OCI-LY7 (cell line): ENCODE measurements around the gene RAP1B. TPM values are rescaled to one million over a fixed set of nuclear protein-coding genes. Genes with fewer than 3 reads are reported as not detected.

ENCODE experiments used
- BruUV-seq: library from RNA; stranded (reverse); fragments of 400-500 nt; replicated peaks from 2 replicates; lab custom pipeline; 2021; lab: Mats Ljungman, UMichigan
- CTCF ChIA-PET: fragments of 300-600 bp; sonication (Branson Sonifier 250); formaldehyde crosslinking; loops from one replicate; lab custom pipeline; 2022; ENCODE audit warnings: antibody characterized with exemption; ENCODE audit not compliant: unreplicated experiment; lab: Charles Lee
- POLR2A ChIA-PET: fragments of 300-600 bp; sonication (Branson Sonifier 250); formaldehyde crosslinking; loops from one replicate; lab custom pipeline; 2022; ENCODE audit warnings: antibody characterized with exemption; lab: Charles Lee
- DNase-seq: peaks from one replicate; pipeline ENCODE4 v3.0.0-alpha.2; 2015; ENCODE audit warnings: low spot score
- H2AFZ ChIP-seq: fragments of 200-600 bp; sonication (generic), shearing (Covaris generic); 2 replicates; pipeline ENCODE4 v1.6.1; 2014; ENCODE audit warnings: mild to moderate bottlenecking, antibody characterized with exemption, low read length, moderate library complexity
- H3K27ac ChIP-seq: fragments of 200-600 bp; sonication (generic); 2 replicates; pipeline ENCODE4 v1.5.1; 2014; ENCODE audit warnings: mixed run types, low read depth, mild to moderate bottlenecking, moderate library complexity, low read length, inconsistent platforms; ENCODE audit not compliant: poor library complexity, severe bottlenecking
- H3K36me3 ChIP-seq: fragments of 200-600 bp; sonication (generic); 2 replicates; pipeline ENCODE4 v1.6.1; 2014; ENCODE audit warnings: mild to moderate bottlenecking, antibody characterized with exemption, low read length, moderate library complexity, mixed read lengths; ENCODE audit not compliant: insufficient read depth
- H3K4me1 ChIP-seq: fragments of 200-600 bp; sonication (generic); 2 replicates; pipeline ENCODE4 v1.5.1; 2014; ENCODE audit warnings: mild to moderate bottlenecking, low read length; ENCODE audit not compliant: insufficient read depth, poor library complexity, severe bottlenecking
- H3K4me2 ChIP-seq: fragments of 200-600 bp; sonication (generic); 2 replicates; pipeline ENCODE4 v1.6.1; 2014; ENCODE audit warnings: mild to moderate bottlenecking, low read length
- H3K4me3 ChIP-seq: fragments of 200-600 bp; sonication (generic); 2 replicates; pipeline ENCODE4 v1.5.1; 2014; ENCODE audit warnings: mild to moderate bottlenecking, low read depth, low read length; ENCODE audit not compliant: poor library complexity, severe bottlenecking
- H3K79me2 ChIP-seq: fragments of 200-600 bp; sonication (generic); 2 replicates; pipeline ENCODE4 v1.6.1; 2016; ENCODE audit warnings: low read depth, mild to moderate bottlenecking, low read length, moderate library complexity, mixed read lengths; ENCODE audit not compliant: insufficient read depth
- H3K9me2 ChIP-seq: fragments of 200-600 bp; sonication (generic); 2 replicates; pipeline ENCODE4 v1.6.1; 2016; ENCODE audit warnings: mild to moderate bottlenecking, low read length, mixed read lengths; ENCODE audit not compliant: insufficient read depth
- H3K9me3 ChIP-seq: fragments of 200-600 bp; sonication (generic); 2 replicates; pipeline ENCODE4 v1.6.1; 2014; ENCODE audit warnings: mild to moderate bottlenecking, mixed run types, low read length, mixed read lengths
- H4K20me1 ChIP-seq: fragments of 200-600 bp; sonication (generic); 2 replicates; pipeline ENCODE4 v1.6.1; 2014; ENCODE audit warnings: mild to moderate bottlenecking, antibody characterized with exemption, low read length, moderate library complexity, mixed read lengths; ENCODE audit not compliant: insufficient read depth
- EZH2phosphoT487 ChIP-seq: fragments of 200-600 bp; sonication (generic); IDR thresholded peaks from 2 replicates; pipeline ENCODE4 v1.6.1; 2018; ENCODE audit warnings: low read depth, borderline replicate concordance, mild to moderate bottlenecking, mixed run types, antibody characterized with exemption, low read length, moderate library complexity, mixed read lengths
- intact Hi-C: fragments of 100-400 bp; cut with micrococcal nuclease; formaldehyde crosslinking; loops from one replicate; pipeline ENCODE4 v1.10.0; 2022; ENCODE audit not compliant: unreplicated experiment
- total RNA-seq, 2 experiments: library from RNA; depleted of rRNA in 1 of 2; stranded (reverse); fragments of >200 nt in 1 of 2; shearing (Covaris generic) in 1 of 2; gene quantifications; 2 replicates each; pipeline ENCODE4 v1.2.3, GENCODE V29; 2014 to 2022
- TF ChIP-seq, protein P1 (sequence below): fragments of 200-600 bp; sonication (generic); conservative IDR thresholded peaks from 2 replicates; pipeline ENCODE4 v1.5.1; 2014; ENCODE audit warnings: mild to moderate bottlenecking, antibody characterized with exemption, low read length, moderate library complexity, mixed read lengths

The RAP1B gene
- total RNA-seq, 2 experiments from 2014 or later: 100 to 166 TPM

DNA sequence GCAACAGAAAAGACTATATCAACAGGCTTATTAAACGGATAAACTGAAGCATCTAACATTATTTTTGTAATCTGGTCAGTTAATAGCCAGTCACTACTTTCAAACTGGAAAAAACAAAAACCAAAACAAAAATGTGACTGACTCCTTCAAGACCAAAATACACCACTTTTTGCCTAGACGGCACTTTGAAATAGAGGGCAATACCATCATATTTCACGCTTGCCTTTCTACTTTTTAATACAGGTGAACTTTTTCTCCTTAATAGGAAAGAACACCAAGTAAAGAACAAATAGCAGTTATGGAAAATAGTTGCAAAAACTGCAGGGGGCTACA, 75.5 kb downstream of the RAP1B start:
- peaks cover 41% of the 10 kb centered on the region for H3K79me2 ChIP-seq
- DNase-seq: no peak
- H3K4me1 ChIP-seq: peaks cover 21% of the 10 kb centered on the region
- POLR2A ChIA-PET: interaction anchor here (0.6 to 1.3 kb wide), 2 partner anchors 73 to 508 kb away, joined by 3 to 4 read pairs; no protein-coding TSS in a partner anchor
- no peaks in the 10 kb centered on the region for H3K9me2 ChIP-seq
- TSS peak; percentile 88 for BruUV-seq
- TF ChIP-seq, protein P1, sequence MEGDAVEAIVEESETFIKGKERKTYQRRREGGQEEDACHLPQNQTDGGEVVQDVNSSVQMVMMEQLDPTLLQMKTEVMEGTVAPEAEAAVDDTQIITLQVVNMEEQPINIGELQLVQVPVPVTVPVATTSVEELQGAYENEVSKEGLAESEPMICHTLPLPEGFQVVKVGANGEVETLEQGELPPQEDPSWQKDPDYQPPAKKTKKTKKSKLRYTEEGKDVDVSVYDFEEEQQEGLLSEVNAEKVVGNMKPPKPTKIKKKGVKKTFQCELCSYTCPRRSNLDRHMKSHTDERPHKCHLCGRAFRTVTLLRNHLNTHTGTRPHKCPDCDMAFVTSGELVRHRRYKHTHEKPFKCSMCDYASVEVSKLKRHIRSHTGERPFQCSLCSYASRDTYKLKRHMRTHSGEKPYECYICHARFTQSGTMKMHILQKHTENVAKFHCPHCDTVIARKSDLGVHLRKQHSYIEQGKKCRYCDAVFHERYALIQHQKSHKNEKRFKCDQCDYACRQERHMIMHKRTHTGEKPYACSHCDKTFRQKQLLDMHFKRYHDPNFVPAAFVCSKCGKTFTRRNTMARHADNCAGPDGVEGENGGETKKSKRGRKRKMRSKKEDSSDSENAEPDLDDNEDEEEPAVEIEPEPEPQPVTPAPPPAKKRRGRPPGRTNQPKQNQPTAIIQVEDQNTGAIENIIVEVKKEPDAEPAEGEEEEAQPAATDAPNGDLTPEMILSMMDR: no peak
- TF ChIP-seq EZH2phosphoT487: no peak
- peak overlapping the region; percentile 34 for H3K27ac ChIP-seq
- CTCF ChIA-PET: no interaction called here
- no peaks in the 10 kb centered on the region for H3K9me3 ChIP-seq
- H3K4me3 ChIP-seq: peak overlapping the region; percentile 98
- peaks cover 31% of the 10 kb centered on the region for H3K36me3 ChIP-seq
- peaks cover 13% of the 10 kb centered on the region; the same call in 1 of the 2 replicates for H4K20me1 ChIP-seq
- peak overlapping the region; percentile 94 for H2AFZ ChIP-seq
- H3K4me2 ChIP-seq: peak overlapping the region; percentile 84
- intact Hi-C loops: loop anchor here (2.0 to 10.0 kb wide), 4 partner anchors 75 to 351 kb away; partner anchors contain the start of genes MDM1, MDM2 and RAP1B

DNA sequence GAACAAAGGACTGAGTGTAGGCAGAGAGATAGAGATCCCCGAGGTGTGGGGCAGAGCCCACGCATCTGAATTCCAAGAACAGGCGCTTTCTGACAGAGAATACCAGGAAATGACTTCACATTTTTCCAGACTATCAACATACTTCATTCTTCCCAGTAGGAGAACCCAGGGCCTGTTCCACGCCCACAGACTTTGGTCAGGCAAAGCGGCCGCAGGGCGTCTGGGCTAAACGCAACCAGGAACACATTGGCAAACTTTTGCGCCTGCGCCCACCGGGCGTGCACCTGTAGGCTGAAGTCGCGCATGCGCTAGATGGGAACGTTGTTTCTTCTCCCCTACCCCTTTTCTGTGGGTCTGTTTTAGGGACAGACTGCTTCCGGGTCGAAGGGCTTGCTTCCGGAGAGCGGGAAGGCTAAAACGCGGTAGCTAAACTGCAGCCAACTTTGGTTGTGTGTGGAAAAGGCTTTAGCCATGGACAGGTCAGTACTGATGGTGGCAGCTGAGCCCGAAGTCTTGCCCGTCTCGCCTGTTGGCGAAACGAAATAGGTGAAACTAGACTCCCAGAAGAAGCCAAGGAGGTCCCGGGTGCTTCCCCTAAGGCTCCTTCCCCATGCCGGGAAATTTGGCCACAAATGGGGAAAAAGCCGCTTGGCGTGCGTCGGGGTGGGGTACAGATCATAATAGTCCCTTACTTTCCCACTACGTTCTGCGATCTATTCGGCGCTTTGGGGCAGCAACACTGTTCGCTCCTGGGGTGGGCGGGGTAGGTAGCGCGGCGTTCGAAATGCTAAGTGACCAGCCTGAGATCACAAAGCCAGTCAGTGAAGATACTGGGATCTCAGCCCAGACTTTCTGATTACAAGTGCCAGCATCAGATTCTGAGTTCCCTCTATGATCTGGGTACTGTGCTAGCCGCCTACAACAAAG, 76.2 kb downstream of the RAP1B start, which contains the start of gene NUP107:
Gene NUP107 (plus strand): TSS at position 384 of the 927 bp plus-strand sequence. CDS start 88 bp downstream, at position 472.
- no peak for TF ChIP-seq EZH2phosphoT487
- TF ChIP-seq, protein P1: no peak
- BruUV-seq: TSS peak; percentile 71
- Histone ChIP-seq H3K79me2 (peaks cover 41% of the 10 kb centered on the region), H3K9me3 (no peaks in the 10 kb centered on the region), H2AFZ (peak within 1 kb of the TSS; percentile 94), H3K4me1 (peaks cover 21% of the 10 kb centered on the region), H4K20me1 (peaks cover 13% of the 10 kb centered on the region; the same call in 1 of the 2 replicates), H3K27ac (peak within 1 kb of the TSS; percentile 34), H3K4me3 (peak within 1 kb of the TSS; percentile 98), H3K4me2 (peak within 1 kb of the TSS; percentile 91), H3K36me3 (peaks cover 37% of the 10 kb centered on the region), H3K9me2 (no peaks in the 10 kb centered on the region)
- ChIA-PET POLR2A (interaction anchor here (1.5 to 1.6 kb wide), 2 partner anchors 58 to 74 kb away, joined by 5 to 7 read pairs; no protein-coding TSS in a partner anchor), CTCF (no interaction called here)
- DNase-seq: peak; percentile 99
- intact Hi-C loops: loop anchor here (2.0 to 10.0 kb wide), 4 partner anchors 76 to 352 kb away; partner anchors contain the start of genes MDM1, MDM2 and RAP1B
